ENCODE measurements around the gene BLACAT1. TPM values are rescaled to one million over a fixed set of nuclear protein-coding genes. Genes with fewer than 3 reads are reported as not detected.

Gene BLACAT1
- total and polyA plus RNA-seq, 2 of the 8 experiments (the other 6 are each of a cell fraction or from before 2014, with no cell fraction given), result 3.5 to 10.5 TPM

- TF ChIP-seq SP1 (IDR thresholded peaks at IDR 0.05; ENCODE audit: low read depth, low read length), result no peak
- no peak for TF ChIP-seq RBBP5 (IDR thresholded peaks at IDR 0.05; ENCODE audit: borderline replicate concordance, low read depth, low read length)
Measured at GRCh38 chr1:205449750-205450443, 5.9 kb downstream of the BLACAT1 start (continued).
